HG03521 (cell line): ENCODE data around the gene ZNF687.
A peak's percentile ranks its signal among the peaks of the same experiment; 100 is the strongest.
"Not testable (repeated sequence)": the region's sequence is repeated elsewhere in the genome, so short reads cannot be mapped to it uniquely, and the experiment has no call there.

Experiments
- ATAC-seq: cut with Tn5 transposase; IDR thresholded peaks from one replicate; pipeline ENCODE4 v1.9.1; 2021; ENCODE audit warnings: mild to moderate bottlenecking, moderate library complexity; ENCODE audit not compliant: unreplicated experiment

Gene ZNF687

GRCh38 chr1:151281969-151282882 is at the start of gene ZNF687:
Gene ZNF687 (plus strand): TSS chr1:151282299. CDS start chr1:151286292, 3,993 bp downstream.
- ATAC-seq: peak; percentile 86

GRCh38 chr1:151235235-151235634 is 46.9 kb upstream of the ZNF687 start:
- no peak for ATAC-seq

- ATAC-seq: no peak
Observed at GRCh38 chr1:151237678-151238466, 44.2 kb upstream of the ZNF687 start.

- ATAC-seq: no peak
Observed at GRCh38 chr1:151238467-151238739, 43.7 kb upstream of the ZNF687 start.

- no peak for ATAC-seq
Observed at GRCh38 chr1:151242442-151242841, 39.7 kb upstream of the ZNF687 start.

- no peak for ATAC-seq
Observed at GRCh38 chr1:151243683-151244216, 38.3 kb upstream of the ZNF687 start.

- ATAC-seq: no peak
Observed at GRCh38 chr1:151246786-151247185, 35.3 kb upstream of the ZNF687 start.

GRCh38 chr1:151251656-151252470 is 30.2 kb upstream of the ZNF687 start:
- ATAC-seq: no peak

GRCh38 chr1:151254217-151255213 is 27.6 kb upstream of the ZNF687 start, which contains the start of gene PSMD4:
Gene PSMD4 (plus strand): TSS chr1:151254734. CDS start chr1:151254783, 49 bp downstream.
- ATAC-seq: peak; percentile 84

GRCh38 chr1:151255381-151255780 is 26.7 kb upstream of the ZNF687 start:
- ATAC-seq: no peak

- no peak for ATAC-seq
Observed at GRCh38 chr1:151259351-151259750, 22.7 kb upstream of the ZNF687 start.

- ATAC-seq: no peak
Observed at GRCh38 chr1:151265446-151266236, 16.5 kb upstream of the ZNF687 start.

GRCh38 chr1:151266315-151266714 is 15.8 kb upstream of the ZNF687 start:
- no peak for ATAC-seq

GRCh38 chr1:151266821-151267220 is 15.3 kb upstream of the ZNF687 start:
- no peak for ATAC-seq

- no peak for ATAC-seq
Observed at GRCh38 chr1:151267760-151268159, 14.3 kb upstream of the ZNF687 start.

GRCh38 chr1:151273924-151274466 is 8.1 kb upstream of the ZNF687 start:
- ATAC-seq: no peak

- ATAC-seq: not testable (repeated sequence)
Observed at GRCh38 chr1:151275341-151275740, 6.8 kb upstream of the ZNF687 start.

GRCh38 chr1:151277249-151277648 is 4.8 kb upstream of the ZNF687 start:
- no peak for ATAC-seq
